Smooth muscle cell (in vitro differentiated cells): ENCODE data around the gene FOS. TPM values are rescaled to one million over a fixed set of nuclear protein-coding genes. Genes with fewer than 3 reads are reported as not detected.

Source experiments
- DNase-seq: peaks from one replicate; lab custom pipeline; 2025; ENCODE audit not compliant: unreplicated experiment; lab: John Stamatoyannopoulos, UW
- H2AFZ ChIP-seq: fragments of 200-600 bp; sonication (generic); 2 replicates; pipeline ENCODE4 v1.6.0; 2016; ENCODE audit warnings: antibody characterized with exemption, low read depth, mild to moderate bottlenecking
- H3F3A ChIP-seq: fragments of 200-600 bp; sonication (generic); 2 replicates; pipeline ENCODE4 v1.6.0; 2017; ENCODE audit warnings: antibody characterized with exemption, low read depth
- H3K27ac ChIP-seq: fragments of 200-600 bp; sonication (generic); 2 replicates; pipeline ENCODE4 v1.5.1; 2016; ENCODE audit warnings: low read depth, mild to moderate bottlenecking
- H3K27me3 ChIP-seq: fragments of 200-600 bp; sonication (generic); 2 replicates; pipeline ENCODE4 v1.6.1; 2016; ENCODE audit warnings: low read depth, mild to moderate bottlenecking
- H3K36me3 ChIP-seq: fragments of 200-600 bp; sonication (generic); 2 replicates; pipeline ENCODE4 v1.5.1; 2016; ENCODE audit warnings: low read depth
- H3K4me1 ChIP-seq: fragments of 200-600 bp; sonication (generic); 2 replicates; pipeline ENCODE4 v1.5.1; 2016; ENCODE audit warnings: low read depth
- H3K4me2 ChIP-seq: fragments of 200-600 bp; sonication (generic); 2 replicates; pipeline ENCODE4 v1.6.0; 2016; ENCODE audit warnings: mild to moderate bottlenecking
- H3K4me3 ChIP-seq: fragments of 200-600 bp; sonication (generic); 2 replicates; pipeline ENCODE4 v1.5.1; 2016; ENCODE audit warnings: mild to moderate bottlenecking
- H3K79me2 ChIP-seq: fragments of 200-600 bp; sonication (generic); 2 replicates; pipeline ENCODE4 v1.6.0; 2016; ENCODE audit warnings: low read depth, mild to moderate bottlenecking
- H3K9ac ChIP-seq: fragments of 200-600 bp; sonication (generic); 2 replicates; pipeline ENCODE4 v1.6.0; 2016; ENCODE audit warnings: low read depth
- H3K9me3 ChIP-seq: fragments of 200-600 bp; sonication (generic); replicated peaks from 2 replicates; pipeline ENCODE4 v1.5.1; 2016; ENCODE audit warnings: low read depth
- H4K20me1 ChIP-seq: fragments of 200-600 bp; sonication (generic); 2 replicates; pipeline ENCODE4 v1.6.0; 2016; ENCODE audit warnings: low read depth
- WGBS: methylation state at CpG from one replicate; pipeline ENCODE4 v1.1.7; 2016; ENCODE audit warnings: low lambda C conversion rate; 5-methylcytosine and 5-hydroxymethylcytosine counted together
- polyA plus RNA-seq: library from polyadenylated mRNA; unstranded; fragments of >200 nt; fragmentation: Nextera tagmentation; extraction: Ambion mirVana; gene quantifications from 2 replicates; pipeline ENCODE4 v1.2.1, GENCODE V29; 2016
- total RNA-seq: library from RNA; depleted of rRNA; stranded (reverse); fragments of >200 nt; gene quantifications from 2 replicates; pipeline ENCODE4 v1.2.3, GENCODE V29; 2014
- TF ChIP-seq, protein P1 (sequence below): fragments of 200-600 bp; sonication (generic); IDR thresholded peaks from 2 replicates; pipeline ENCODE4 v1.5.1; 2017; ENCODE audit warnings: borderline replicate concordance, mild to moderate bottlenecking, antibody characterized with exemption; ENCODE audit not compliant: insufficient read depth, poor library complexity, severe bottlenecking

The FOS gene
- total and polyA plus RNA-seq, 2 experiments from 2014 or later = 1,280 to 1,567 TPM

DNA sequence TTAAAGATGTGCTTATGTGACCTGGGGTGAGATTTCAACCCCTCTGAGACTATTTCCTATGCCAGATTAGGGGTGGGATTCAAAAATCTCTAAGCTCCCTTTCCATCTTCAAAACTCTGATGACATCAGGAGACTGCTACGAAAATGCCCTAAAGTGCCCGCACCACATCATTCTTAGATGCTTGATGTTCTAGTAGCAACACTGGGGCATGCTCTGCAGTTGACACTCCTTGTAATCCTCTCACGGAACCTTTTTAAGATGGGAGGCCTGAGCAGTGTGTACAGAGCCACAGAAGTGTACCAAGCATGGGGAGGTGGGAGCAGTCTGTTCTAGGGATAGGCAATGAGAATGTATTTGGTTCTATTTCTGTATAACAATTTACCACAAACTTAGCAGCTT lies 12.2 kb downstream of the FOS start:
- Histone ChIP-seq H3K27ac (no peak overlapping the region), H3K79me2 (no peaks in the 10 kb centered on the region), H4K20me1 (no peaks in the 10 kb centered on the region), H3F3A (no peaks in the 10 kb centered on the region), H3K9ac (no peak overlapping the region), H3K9me3 (no peaks in the 10 kb centered on the region), H3K4me2 (no peak overlapping the region), H3K36me3 (no peaks in the 10 kb centered on the region), H3K27me3 (no peaks in the 10 kb centered on the region), H3K4me3 (no peak overlapping the region), H2AFZ (no peak overlapping the region), H3K4me1 (peaks cover 16% of the 10 kb centered on the region)
- 91% methylated on average over 3 of the region's 3 CpGs for WGBS
- DNase-seq = no peak
- TF ChIP-seq, protein P1, sequence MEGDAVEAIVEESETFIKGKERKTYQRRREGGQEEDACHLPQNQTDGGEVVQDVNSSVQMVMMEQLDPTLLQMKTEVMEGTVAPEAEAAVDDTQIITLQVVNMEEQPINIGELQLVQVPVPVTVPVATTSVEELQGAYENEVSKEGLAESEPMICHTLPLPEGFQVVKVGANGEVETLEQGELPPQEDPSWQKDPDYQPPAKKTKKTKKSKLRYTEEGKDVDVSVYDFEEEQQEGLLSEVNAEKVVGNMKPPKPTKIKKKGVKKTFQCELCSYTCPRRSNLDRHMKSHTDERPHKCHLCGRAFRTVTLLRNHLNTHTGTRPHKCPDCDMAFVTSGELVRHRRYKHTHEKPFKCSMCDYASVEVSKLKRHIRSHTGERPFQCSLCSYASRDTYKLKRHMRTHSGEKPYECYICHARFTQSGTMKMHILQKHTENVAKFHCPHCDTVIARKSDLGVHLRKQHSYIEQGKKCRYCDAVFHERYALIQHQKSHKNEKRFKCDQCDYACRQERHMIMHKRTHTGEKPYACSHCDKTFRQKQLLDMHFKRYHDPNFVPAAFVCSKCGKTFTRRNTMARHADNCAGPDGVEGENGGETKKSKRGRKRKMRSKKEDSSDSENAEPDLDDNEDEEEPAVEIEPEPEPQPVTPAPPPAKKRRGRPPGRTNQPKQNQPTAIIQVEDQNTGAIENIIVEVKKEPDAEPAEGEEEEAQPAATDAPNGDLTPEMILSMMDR = no peak

DNA sequence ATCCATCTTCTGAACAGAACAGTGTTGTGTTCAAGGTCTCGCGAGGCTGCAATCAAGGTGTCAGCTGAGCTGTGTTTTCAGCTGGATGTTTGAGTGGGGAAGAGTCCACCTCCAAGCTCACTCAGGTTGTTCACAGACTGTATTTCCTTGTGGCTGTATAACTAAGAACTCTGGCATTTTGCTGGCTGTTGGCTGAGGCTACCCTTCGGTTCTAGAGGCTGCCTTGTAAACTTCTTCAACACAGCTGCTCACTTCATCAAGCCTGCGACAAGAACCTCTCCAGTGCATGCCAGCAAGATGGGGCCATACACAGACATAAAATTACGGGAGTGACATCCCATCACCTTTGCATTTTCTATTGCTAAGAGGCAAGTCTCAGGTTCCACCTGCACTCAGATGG lies 12.7 kb downstream of the FOS start:
- H3K4me3 ChIP-seq = no peak overlapping the region
- no peaks in the 10 kb centered on the region for H3K79me2 ChIP-seq
- no peaks in the 10 kb centered on the region for H3F3A ChIP-seq
- TF ChIP-seq, protein P1 = no peak
- H3K9ac ChIP-seq = no peak overlapping the region
- DNase-seq = no peak
- no peak overlapping the region for H3K4me2 ChIP-seq
- no peaks in the 10 kb centered on the region for H4K20me1 ChIP-seq
- 92% methylated on average over 5 of the region's 5 CpGs for WGBS
- H2AFZ ChIP-seq = no peak overlapping the region
- H3K27ac ChIP-seq = no peak overlapping the region
- H3K9me3 ChIP-seq = no peaks in the 10 kb centered on the region
- peaks cover 17% of the 10 kb centered on the region for H3K4me1 ChIP-seq
- H3K27me3 ChIP-seq = no peaks in the 10 kb centered on the region
- H3K36me3 ChIP-seq = no peaks in the 10 kb centered on the region

DNA sequence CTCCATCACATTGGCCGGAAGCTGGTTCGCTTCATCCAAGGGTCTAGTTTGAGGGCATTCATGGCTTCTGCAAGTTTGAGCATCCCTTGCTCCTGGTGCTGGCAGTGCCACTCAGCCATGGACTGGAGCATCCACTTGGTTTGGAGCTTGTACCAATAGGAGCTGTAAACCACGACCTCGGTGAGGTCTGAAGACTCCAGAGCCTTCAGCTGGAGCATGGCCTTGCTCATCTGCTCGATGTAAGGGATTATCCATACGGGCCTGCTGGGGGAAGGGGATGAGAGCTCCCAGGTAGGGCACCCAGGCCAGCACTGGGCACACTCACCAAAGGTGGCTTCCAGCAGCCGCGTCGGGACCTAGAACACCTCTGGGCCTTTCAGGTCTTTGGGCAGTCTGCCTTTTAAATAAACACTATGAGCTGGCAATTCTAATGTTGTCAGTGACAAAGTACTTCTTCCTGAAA lies 13.5 kb downstream of the FOS start:
- TF ChIP-seq, protein P1 = no peak
- Histone ChIP-seq H3K4me2 (no peak overlapping the region), H3K79me2 (no peaks in the 10 kb centered on the region), H4K20me1 (no peaks in the 10 kb centered on the region), H3K4me1 (peaks cover 17% of the 10 kb centered on the region), H3K27me3 (no peaks in the 10 kb centered on the region), H3K4me3 (no peak overlapping the region), H3K9ac (no peak overlapping the region), H3F3A (no peaks in the 10 kb centered on the region), H3K9me3 (no peaks in the 10 kb centered on the region), H3K27ac (no peak overlapping the region), H3K36me3 (no peaks in the 10 kb centered on the region), H2AFZ (no peak overlapping the region)
- 96% methylated on average over 9 of the region's 9 CpGs for WGBS
- no peak for DNase-seq

DNA sequence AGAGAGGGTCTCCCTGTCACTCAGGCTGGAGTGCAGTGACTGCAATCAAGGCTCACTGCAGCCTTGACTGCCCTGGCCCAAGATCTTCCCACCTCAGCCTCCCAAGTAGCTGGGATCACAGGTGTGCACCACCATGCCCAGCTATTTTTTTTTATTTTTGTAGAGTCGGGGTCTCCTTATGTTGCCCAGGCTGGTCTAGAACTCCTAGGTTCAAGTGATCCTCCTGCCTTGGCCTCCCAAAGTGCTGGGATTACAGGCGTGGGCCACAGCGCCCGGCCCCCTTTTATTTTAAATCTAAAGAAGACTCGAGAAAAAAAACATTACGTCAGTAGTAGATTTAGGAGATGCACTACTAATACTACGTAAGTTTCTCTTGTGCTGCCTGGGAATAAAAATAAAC lies 14.3 kb downstream of the FOS start:
- Histone ChIP-seq H3K4me2 (peak overlapping the region; percentile 85), H3K27ac (peak overlapping the region; percentile 99), H3K36me3 (no peaks in the 10 kb centered on the region), H3K9ac (peak overlapping the region; percentile 99), H2AFZ (no peak overlapping the region), H3K9me3 (no peaks in the 10 kb centered on the region), H3K79me2 (no peaks in the 10 kb centered on the region), H4K20me1 (no peaks in the 10 kb centered on the region), H3K4me1 (peaks cover 17% of the 10 kb centered on the region), H3K4me3 (no peak overlapping the region), H3F3A (no peaks in the 10 kb centered on the region), H3K27me3 (no peaks in the 10 kb centered on the region)
- TF ChIP-seq, protein P1 = no peak
- WGBS = 95% methylated on average over 7 of the region's 7 CpGs
- DNase-seq = no peak
